Fibroblast of skin of left biceps (primary cell): ENCODE measurements around the gene FCSK.
"Not testable (repeated sequence)": the region's sequence is repeated elsewhere in the genome, so short reads cannot be mapped to it uniquely, and the experiment has no call there.

ENCODE experiments used
- DNase-seq, 2 experiments: peaks; one replicate each; pipeline ENCODE4 v3.0.0-alpha.2; 2013; ENCODE audit warnings: low read depth in 2 of 2

Gene FCSK

GRCh38 chr16:70523076-70523742 is 68.8 kb downstream of the FCSK start, which contains the start of gene COG4:
COG4 (minus strand) TSS chr16:70523554; CDS start chr16:70523543, 11 bp downstream.
- DNase-seq: peak; percentile 58 to 64

GRCh38 chr16:70523743-70524398 is 69.5 kb downstream of the FCSK start, which contains the start of gene SF3B3:
SF3B3 (plus strand) TSS chr16:70523816; CDS start chr16:70526657, 2,841 bp downstream.
- no peak for DNase-seq

DNA sequence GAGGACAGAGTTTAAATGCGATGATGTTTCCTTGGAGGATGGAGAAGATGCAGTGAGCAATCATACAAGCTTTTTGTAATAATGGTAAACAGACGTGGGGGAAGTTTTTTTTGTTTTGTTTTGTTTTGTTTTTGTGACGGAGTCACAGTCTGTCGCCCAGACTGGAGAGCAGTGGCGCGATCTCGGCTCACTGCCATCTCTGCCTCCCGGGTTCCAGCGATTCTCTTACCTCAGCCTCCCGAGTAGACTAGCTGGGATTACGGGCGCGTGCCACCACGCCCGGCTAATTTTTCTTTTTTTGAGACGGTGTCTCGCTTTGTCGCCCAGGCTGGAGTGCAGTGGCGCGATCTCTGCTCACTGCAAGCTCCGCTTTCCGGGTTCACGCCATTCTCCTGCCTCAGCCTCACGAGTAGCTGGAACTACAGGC is 70.0 kb downstream of the FCSK start:
- DNase-seq: not testable (repeated sequence)

DNA sequence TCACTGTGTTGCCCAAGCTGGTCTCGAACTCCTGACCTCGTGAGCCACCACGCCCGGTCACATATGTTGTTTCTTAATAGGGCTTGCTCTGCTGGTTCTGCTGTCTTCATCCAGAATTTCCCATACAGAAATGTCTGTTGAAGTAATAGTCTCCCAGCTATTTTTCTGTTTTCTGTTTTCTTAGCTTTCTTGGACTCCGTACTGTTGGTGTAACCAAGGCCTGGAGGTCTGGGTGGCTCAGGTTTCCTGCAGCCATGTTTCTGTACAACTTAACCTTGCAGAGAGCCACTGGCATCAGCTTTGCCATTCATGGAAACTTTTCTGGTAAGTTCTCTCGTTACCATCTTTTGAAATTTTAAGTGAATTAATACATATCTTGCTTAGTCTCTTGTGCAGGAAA is 72.0 kb downstream of the FCSK start:
- no peak for DNase-seq

GRCh38 chr16:70527315-70527996 is 73.1 kb downstream of the FCSK start:
- DNase-seq: no peak

DNA sequence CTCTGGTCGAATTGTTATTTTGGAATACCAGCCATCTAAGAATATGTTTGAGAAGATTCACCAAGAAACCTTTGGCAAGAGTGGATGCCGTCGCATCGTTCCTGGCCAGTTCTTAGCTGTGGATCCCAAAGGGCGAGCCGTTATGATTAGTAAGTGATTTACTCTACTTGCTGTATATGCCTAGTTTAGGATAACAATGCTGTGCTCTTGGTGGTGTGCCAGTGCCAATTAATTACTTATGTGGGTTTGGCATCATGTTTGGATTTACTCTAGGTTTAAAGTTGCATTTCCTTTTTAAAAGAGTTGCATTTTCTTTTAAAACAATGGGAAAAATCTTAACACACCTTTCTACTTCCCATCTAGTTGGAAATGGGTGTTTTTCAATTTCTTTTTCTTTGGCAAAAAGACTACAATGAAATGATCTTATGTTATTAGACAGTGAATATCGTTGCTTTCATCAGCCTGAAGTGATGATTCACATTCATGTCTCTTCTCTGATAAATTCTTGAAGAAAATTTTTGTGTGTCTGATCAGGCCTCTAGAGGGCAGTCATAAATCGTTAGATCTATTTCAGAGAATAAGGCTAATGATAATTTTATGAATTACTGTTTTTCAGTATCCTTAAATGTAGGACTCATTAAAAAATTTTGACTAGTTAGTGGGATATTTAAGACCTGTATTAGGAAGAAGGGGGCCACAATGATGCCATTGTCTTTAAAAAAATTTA is 74.8 kb downstream of the FCSK start:
- peak in 1 of 2 experiments; percentile 37 for DNase-seq
